Endothelial cell of umbilical vein (primary cell): ENCODE results near the gene EBLN1. TPM values are rescaled to one million over a fixed set of nuclear protein-coding genes. Genes with fewer than 3 reads are reported as not detected.
"Not testable (repeated sequence)": the region's sequence is repeated elsewhere in the genome, so short reads cannot be mapped to it uniquely, and the experiment has no call there.

Source experiments
- BruUV-seq: library from RNA; stranded (reverse); fragments of 400-500 nt; replicated peaks from 2 replicates; lab custom pipeline; 2021; lab: Mats Ljungman, UMichigan
- CTCF ChIA-PET: fragments of 300-600, 350-600 bp; sonication (Branson Sonifier 250); formaldehyde crosslinking; loops from one replicate; lab custom pipeline; 2021; ENCODE audit warnings: antibody characterized with exemption, inconsistent platforms; lab: Charles Lee
- POLR2A ChIA-PET: fragments of 300-600, 350-600 bp; sonication (Branson Sonifier 250); formaldehyde crosslinking; loops from one replicate; lab custom pipeline; 2021; ENCODE audit warnings: antibody characterized with exemption, inconsistent platforms; lab: Charles Lee
- DNase-seq: peaks from one replicate; pipeline ENCODE4 v3.0.0-alpha.2; 2011; ENCODE audit warnings: low read depth, low spot score
- FAIRE-seq: peaks from 2 replicates; lab custom pipeline; 2011; peaks lifted over from hg19 to GRCh38; lab: Jason Lieb, UNC
- H2AFZ ChIP-seq: 2 replicates; pipeline ENCODE4 v1.6.0; 2012; ENCODE audit warnings: low read depth, low read length, control low read depth, inconsistent platforms
- H3K27ac ChIP-seq: 2 replicates; pipeline ENCODE4 v1.5.1; 2011; ENCODE audit warnings: low read depth, mild to moderate bottlenecking, control low read depth, low read length, moderate library complexity; ENCODE audit not compliant: insufficient read depth
- H3K27me3 ChIP-seq, 2 experiments: 2 replicates each; pipeline versions ENCODE4 v1.6.0 to v1.6.1; 2011; ENCODE audit warnings: low read length in 2 of 2, mixed read lengths in 1 of 2; ENCODE audit not compliant: control insufficient read depth in 2 of 2, insufficient read depth in 2 of 2
- H3K36me3 ChIP-seq, 2 experiments: 2 replicates in 1 of 2; 3 replicates in 1 of 2; pipeline ENCODE4 v1.5.1; 2011; ENCODE audit warnings: low read length in 2 of 2, mild to moderate bottlenecking in 1 of 2, moderate library complexity in 1 of 2; ENCODE audit not compliant: control insufficient read depth in 2 of 2, insufficient read depth in 2 of 2; ENCODE audit errors: extremely low read depth in 1 of 2
- H3K4me1 ChIP-seq: 3 replicates; pipeline ENCODE4 v1.5.1; 2011; ENCODE audit warnings: mild to moderate bottlenecking, low read length; ENCODE audit not compliant: control insufficient read depth, insufficient read depth; ENCODE audit errors: extremely low read depth
- H3K4me2 ChIP-seq: 2 replicates; pipeline ENCODE4 v1.6.1; 2011; ENCODE audit warnings: low read length, control low read depth, mixed read lengths; ENCODE audit not compliant: insufficient read depth
- H3K4me3 ChIP-seq, 3 experiments: fragments of 200-600 bp in 1 of 3; sonication (generic), shearing (Covaris generic) in 1 of 3; replicated peaks in 1 of 3; 2 replicates each; pipeline ENCODE4 v1.5.1; 2011 to 2016; ENCODE audit warnings: control low read depth in 3 of 3, low read length in 3 of 3, mild to moderate bottlenecking in 2 of 3, inconsistent platforms in 1 of 3, low read depth in 1 of 3, moderate library complexity in 1 of 3; ENCODE audit not compliant: insufficient read depth in 1 of 3
- H3K79me2 ChIP-seq: 2 replicates; pipeline ENCODE4 v1.6.0; 2012; ENCODE audit warnings: low read length, inconsistent platforms; ENCODE audit not compliant: control insufficient read depth, insufficient read depth
- H3K9ac ChIP-seq: replicated peaks from 2 replicates; pipeline ENCODE3; 2011; ENCODE audit warnings: low read length, control low read depth; ENCODE audit not compliant: insufficient read depth; ENCODE audit errors: extremely low read depth
- H3K9me1 ChIP-seq: replicated peaks from 3 replicates; pipeline ENCODE4 v1.6.0; 2011; ENCODE audit warnings: mild to moderate bottlenecking, low read length; ENCODE audit not compliant: control insufficient read depth, insufficient read depth; ENCODE audit errors: extremely low read depth
- H3K9me3 ChIP-seq: replicated peaks from 2 replicates; pipeline ENCODE4 v1.5.1; 2012; ENCODE audit warnings: low read length, inconsistent platforms; ENCODE audit not compliant: control insufficient read depth, insufficient read depth
- H4K20me1 ChIP-seq: replicated peaks from 2 replicates; pipeline ENCODE3; 2011; ENCODE audit warnings: mild to moderate bottlenecking, low read length; ENCODE audit not compliant: control insufficient read depth, insufficient read depth; ENCODE audit errors: extremely low read depth
- EZH2 ChIP-seq: IDR thresholded peaks from 2 replicates; pipeline ENCODE4 v1.6.1; 2012; ENCODE audit warnings: borderline replicate concordance, low read depth, mild to moderate bottlenecking, moderate library complexity, low read length, inconsistent platforms; ENCODE audit not compliant: severe bottlenecking
- FOS ChIP-seq: IDR thresholded peaks from 2 replicates; pipeline ENCODE4 v1.6.1; 2011; ENCODE audit warnings: mild to moderate bottlenecking, low read length, moderate library complexity, borderline replicate concordance; ENCODE audit not compliant: insufficient read depth
- GATA2 ChIP-seq: IDR thresholded peaks from 2 replicates; pipeline ENCODE4 v1.7.0; 2011; ENCODE audit warnings: low read depth, mild to moderate bottlenecking, moderate library complexity, mixed read lengths, low read length; ENCODE audit not compliant: insufficient read length, insufficient read depth
- JUN ChIP-seq: IDR thresholded peaks from 2 replicates; pipeline ENCODE4 v1.6.1; 2011; ENCODE audit warnings: borderline replicate concordance, low read depth; ENCODE audit not compliant: insufficient read length, insufficient read depth
- MYC ChIP-seq: IDR thresholded peaks from one replicate; pipeline ENCODE4 v1.6.1; 2011; ENCODE audit warnings: mild to moderate bottlenecking, low read depth, low read length
- POLR2A ChIP-seq: IDR thresholded peaks from 2 replicates; pipeline ENCODE4 v1.6.1; 2012; ENCODE audit warnings: low read depth, mild to moderate bottlenecking, control low read depth, low read length
- POLR2AphosphoS5 ChIP-seq: IDR thresholded peaks from 2 replicates; pipeline ENCODE4 v1.6.1; 2012; ENCODE audit warnings: low read depth, mild to moderate bottlenecking, control low read depth, low read length, moderate library complexity; ENCODE audit not compliant: insufficient read depth
- dilution Hi-C: fragments of 300-500 bp; cut with MboI; formaldehyde crosslinking; loops from one replicate; pipeline ENCODE4 v1.15.0; 2019; ENCODE audit warnings: low sequenced_read_pairs; ENCODE audit not compliant: extremely low pct_ligation_motif_present
- intact Hi-C: fragments of 100-400 bp; cut with micrococcal nuclease; formaldehyde crosslinking; loops from one replicate; pipeline ENCODE4 v1.10.0; 2022
- polyA plus RNA-seq, 4 experiments: library from polyadenylated mRNA; depleted of rRNA in 3 of 4; stranded (reverse) in 3 of 4; unstranded in 1 of 4; fragments of >200 nt; gene quantifications; 2 replicates each; pipeline versions ENCODE4 v1.2.1 to v1.2.3, GENCODE V29; 2011 to 2012; ENCODE audit warnings: missing spikeins in 1 of 4
- total RNA-seq: library from RNA; stranded (reverse); gene quantifications from 2 replicates; pipeline ENCODE4 v1.2.3, GENCODE V29; 2021
- TF ChIP-seq, protein P1 (sequence below), 2 donors: IDR thresholded peaks; 1 replicate in 1 of 2; 2 replicates in 1 of 2; pipeline ENCODE4 v1.5.1; 2011; ENCODE audit warnings: low read length in 2 of 2, mild to moderate bottlenecking in 2 of 2, moderate library complexity in 2 of 2, control low read depth in 1 of 2, inconsistent platforms in 1 of 2, low read depth in 1 of 2; ENCODE audit not compliant: insufficient read depth in 1 of 2; ENCODE audit errors: extremely low read depth in 1 of 2
- TF ChIP-seq, protein P2 (sequence below): IDR thresholded peaks from 2 replicates; pipeline ENCODE4 v1.6.1; 2011; ENCODE audit not compliant: insufficient read depth, insufficient read length

The EBLN1 gene
- total and polyA plus RNA-seq, 2 donors (not counting 3 experiments of a cell fraction or from before 2014, with no cell fraction given) = not detected

DNA sequence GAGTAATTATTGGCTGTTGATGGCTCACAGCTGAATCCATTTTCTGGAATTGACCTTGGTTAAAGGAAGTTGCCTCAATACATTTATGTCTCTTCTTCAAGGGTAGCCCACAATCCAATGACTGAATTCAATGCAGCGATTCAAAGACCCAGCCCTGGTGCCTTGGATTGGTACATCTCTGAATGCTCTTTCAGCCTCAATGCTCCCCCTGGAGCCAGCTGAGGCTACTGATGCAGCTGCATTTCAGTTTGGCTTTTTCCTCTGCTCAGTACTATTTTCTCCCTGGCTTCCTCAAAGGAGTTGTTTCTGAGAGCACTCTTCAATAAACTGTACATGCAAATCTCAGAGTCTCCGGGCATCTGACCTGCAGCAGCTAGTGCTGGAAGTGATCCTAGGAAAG is 633 bp upstream of the EBLN1 start:
- FAIRE-seq = no peak
- POLR2A ChIA-PET = no interaction called here

DNA sequence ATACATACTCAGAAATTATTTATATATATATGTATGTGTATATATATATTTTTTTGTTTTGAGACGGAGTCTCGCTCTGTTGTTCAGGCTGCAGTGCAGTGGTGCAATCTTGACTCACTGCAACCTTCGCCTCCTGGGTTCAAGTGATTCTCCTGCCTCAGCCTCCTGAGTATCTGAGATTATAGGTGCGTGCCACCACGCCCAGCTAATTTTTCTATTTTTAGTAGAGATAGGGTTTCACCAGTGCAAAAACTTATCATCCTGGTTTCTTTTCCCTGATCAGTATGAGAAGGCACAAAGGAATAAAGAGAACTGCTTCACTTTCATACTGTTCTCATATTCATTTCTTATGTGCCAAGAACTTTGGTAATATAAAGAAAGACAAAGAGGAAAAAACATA is 731 bp downstream of the EBLN1 start:
- H4K20me1 ChIP-seq, H3K9ac ChIP-seq, H3K27me3 ChIP-seq, H3K27ac ChIP-seq, intact Hi-C loops, H3K4me3 ChIP-seq, H3K4me1 ChIP-seq, dilution Hi-C loops, H3K9me3 ChIP-seq, H3K4me2 ChIP-seq, H2AFZ ChIP-seq, BruUV-seq, CTCF ChIA-PET, H3K36me3 ChIP-seq, FAIRE-seq, H3K9me1 ChIP-seq, DNase-seq, POLR2A ChIA-PET, H3K79me2 ChIP-seq: not testable (repeated sequence)

More for the DNA sequence above, 633 bp upstream of the EBLN1 start:
- H4K20me1 ChIP-seq = no peaks in the 10 kb centered on the region
- no peak for DNase-seq
- H3K9me1 ChIP-seq = no peaks in the 10 kb centered on the region
- CTCF ChIA-PET = interaction anchor here (1.3 kb wide), 1 partner anchor 770 kb away, joined by 3 read pairs; no protein-coding TSS in a partner anchor
- H3K79me2 ChIP-seq = no peaks in the 10 kb centered on the region
- TF ChIP-seq, protein P1, sequence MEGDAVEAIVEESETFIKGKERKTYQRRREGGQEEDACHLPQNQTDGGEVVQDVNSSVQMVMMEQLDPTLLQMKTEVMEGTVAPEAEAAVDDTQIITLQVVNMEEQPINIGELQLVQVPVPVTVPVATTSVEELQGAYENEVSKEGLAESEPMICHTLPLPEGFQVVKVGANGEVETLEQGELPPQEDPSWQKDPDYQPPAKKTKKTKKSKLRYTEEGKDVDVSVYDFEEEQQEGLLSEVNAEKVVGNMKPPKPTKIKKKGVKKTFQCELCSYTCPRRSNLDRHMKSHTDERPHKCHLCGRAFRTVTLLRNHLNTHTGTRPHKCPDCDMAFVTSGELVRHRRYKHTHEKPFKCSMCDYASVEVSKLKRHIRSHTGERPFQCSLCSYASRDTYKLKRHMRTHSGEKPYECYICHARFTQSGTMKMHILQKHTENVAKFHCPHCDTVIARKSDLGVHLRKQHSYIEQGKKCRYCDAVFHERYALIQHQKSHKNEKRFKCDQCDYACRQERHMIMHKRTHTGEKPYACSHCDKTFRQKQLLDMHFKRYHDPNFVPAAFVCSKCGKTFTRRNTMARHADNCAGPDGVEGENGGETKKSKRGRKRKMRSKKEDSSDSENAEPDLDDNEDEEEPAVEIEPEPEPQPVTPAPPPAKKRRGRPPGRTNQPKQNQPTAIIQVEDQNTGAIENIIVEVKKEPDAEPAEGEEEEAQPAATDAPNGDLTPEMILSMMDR (IDR thresholded peaks at IDR 0.05; ENCODE audit: extremely low read depth in 1 of 2, insufficient read depth in 1 of 2, low read depth in 1 of 2, low read length in 2 of 2) = no peak
- TF ChIP-seq, protein P2, sequence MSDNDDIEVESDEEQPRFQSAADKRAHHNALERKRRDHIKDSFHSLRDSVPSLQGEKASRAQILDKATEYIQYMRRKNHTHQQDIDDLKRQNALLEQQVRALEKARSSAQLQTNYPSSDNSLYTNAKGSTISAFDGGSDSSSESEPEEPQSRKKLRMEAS = no peak
- TF ChIP-seq FOS = no peak
- no peak for TF ChIP-seq MYC
- no peak for TF ChIP-seq GATA2
- no peak for TF ChIP-seq JUN
- no peak for TF ChIP-seq POLR2A
- TF ChIP-seq EZH2 = no peak
- no peak for TF ChIP-seq POLR2AphosphoS5
- no peaks in the 10 kb centered on the region for H3K9me3 ChIP-seq
- no peak overlapping the region for H3K9ac ChIP-seq
- H3K4me1 ChIP-seq = no peaks in the 10 kb centered on the region
- H3K27me3 ChIP-seq = no peaks in the 10 kb centered on the region
- dilution Hi-C loops = no loop called here
- H3K4me3 ChIP-seq = no peak overlapping the region
- BruUV-seq = no TSS peak
- H3K36me3 ChIP-seq = no peaks in the 10 kb centered on the region
- no peak overlapping the region for H3K27ac ChIP-seq
- no peak overlapping the region for H3K4me2 ChIP-seq
- H2AFZ ChIP-seq = no peak overlapping the region
- intact Hi-C loops = no loop called here
